OCI-LY7 (cell line): ENCODE data around the gene RAD51.

ENCODE experiments used
- EZH2phosphoT487 ChIP-seq: fragments of 200-600 bp; sonication (generic); IDR thresholded peaks from 2 replicates; pipeline ENCODE4 v1.6.1; 2018; ENCODE audit warnings: low read depth, borderline replicate concordance, mild to moderate bottlenecking, mixed run types, antibody characterized with exemption, low read length, moderate library complexity, mixed read lengths
- TF ChIP-seq, protein P1 (sequence below): fragments of 200-600 bp; sonication (generic); conservative IDR thresholded peaks from 2 replicates; pipeline ENCODE4 v1.5.1; 2014; ENCODE audit warnings: mild to moderate bottlenecking, antibody characterized with exemption, low read length, moderate library complexity, mixed read lengths

DNA sequence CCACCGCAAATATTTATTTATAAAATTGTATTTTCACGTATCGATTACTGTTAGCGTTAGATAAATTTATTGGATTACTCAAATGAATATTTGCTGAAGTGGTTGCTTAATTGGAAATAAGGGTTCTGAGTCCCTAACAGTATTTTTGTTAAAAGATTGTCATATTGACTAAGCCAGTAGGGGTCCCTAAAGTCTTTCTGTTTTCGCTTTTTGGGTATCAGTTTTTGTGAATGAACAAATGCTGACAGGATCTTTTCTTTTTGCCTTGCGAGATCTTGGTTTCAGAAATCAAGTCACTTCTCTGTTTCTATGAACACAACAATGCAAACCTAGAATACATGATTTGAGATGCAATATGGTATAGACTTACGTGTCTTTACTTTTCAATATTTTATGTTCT, 7.1 kb downstream of the RAD51 start:
- no peak for TF ChIP-seq EZH2phosphoT487
- TF ChIP-seq, protein P1, sequence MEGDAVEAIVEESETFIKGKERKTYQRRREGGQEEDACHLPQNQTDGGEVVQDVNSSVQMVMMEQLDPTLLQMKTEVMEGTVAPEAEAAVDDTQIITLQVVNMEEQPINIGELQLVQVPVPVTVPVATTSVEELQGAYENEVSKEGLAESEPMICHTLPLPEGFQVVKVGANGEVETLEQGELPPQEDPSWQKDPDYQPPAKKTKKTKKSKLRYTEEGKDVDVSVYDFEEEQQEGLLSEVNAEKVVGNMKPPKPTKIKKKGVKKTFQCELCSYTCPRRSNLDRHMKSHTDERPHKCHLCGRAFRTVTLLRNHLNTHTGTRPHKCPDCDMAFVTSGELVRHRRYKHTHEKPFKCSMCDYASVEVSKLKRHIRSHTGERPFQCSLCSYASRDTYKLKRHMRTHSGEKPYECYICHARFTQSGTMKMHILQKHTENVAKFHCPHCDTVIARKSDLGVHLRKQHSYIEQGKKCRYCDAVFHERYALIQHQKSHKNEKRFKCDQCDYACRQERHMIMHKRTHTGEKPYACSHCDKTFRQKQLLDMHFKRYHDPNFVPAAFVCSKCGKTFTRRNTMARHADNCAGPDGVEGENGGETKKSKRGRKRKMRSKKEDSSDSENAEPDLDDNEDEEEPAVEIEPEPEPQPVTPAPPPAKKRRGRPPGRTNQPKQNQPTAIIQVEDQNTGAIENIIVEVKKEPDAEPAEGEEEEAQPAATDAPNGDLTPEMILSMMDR = peak; percentile 59
